ENCODE results near the gene ATAD1.

- TF ChIP-seq CTCF (IDR thresholded peaks at IDR 0.05; ENCODE audit: control extremely low read depth in 1 of 3, insufficient read depth in 1 of 3, low read depth in 1 of 3, low read length in 3 of 3) (no peak), CHD2 (IDR thresholded peaks at IDR 0.05; ENCODE audit: low read length) (no peak)
These were observed 95.3 kb downstream of the ATAD1 start for GRCh38 chr10:87722716-87723115.

Data from H1 (cell line).